DMS153 treated with DMSO at 0.1 percent for 48 hours (cell line): ENCODE data around the gene MIPEP.

Source experiments
- DNase-seq: peaks from one replicate; lab custom pipeline; 2025; ENCODE audit not compliant: unreplicated experiment; lab: John Stamatoyannopoulos, UW

The MIPEP gene

DNA sequence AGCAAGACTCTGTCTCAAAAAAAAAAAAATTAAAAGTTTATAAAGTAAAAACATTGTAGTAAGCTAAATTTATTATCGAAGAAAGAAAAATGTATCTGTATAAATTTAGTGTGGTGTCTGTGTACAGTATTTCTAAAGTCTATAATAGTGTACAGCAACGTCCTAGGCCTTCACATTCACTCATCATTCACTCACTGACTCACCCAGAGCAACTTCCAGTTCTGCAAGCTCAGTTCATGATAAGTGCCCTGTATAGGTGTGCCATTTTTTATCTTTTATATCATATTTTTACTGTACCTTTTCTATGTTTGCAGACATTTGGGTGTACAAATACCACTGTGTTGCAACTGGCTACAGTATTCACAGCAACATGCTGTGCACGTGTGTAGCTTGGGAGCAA lies 200.9 kb downstream of the MIPEP start:
- DNase-seq: no peak

GRCh38 chr13:23687614-23688013 lies 201.6 kb downstream of the MIPEP start:
- DNase-seq: no peak

DNA sequence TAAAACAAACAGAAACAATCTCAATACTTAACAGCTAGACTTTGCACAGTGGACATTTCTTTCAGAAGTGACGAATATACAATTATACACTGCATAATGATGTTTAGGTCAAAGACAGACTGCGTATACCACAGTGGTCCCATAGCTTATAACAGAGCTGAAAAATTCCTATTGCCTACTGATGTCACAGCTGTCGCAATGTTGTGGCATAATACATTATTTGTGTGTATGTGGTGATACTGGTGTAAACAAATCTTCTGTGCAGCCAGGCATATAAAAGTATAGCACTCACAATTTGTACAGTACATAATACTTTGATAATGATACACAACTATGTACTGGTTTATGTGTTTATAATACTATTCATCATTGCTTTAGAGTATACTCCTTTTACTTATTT lies 202.3 kb downstream of the MIPEP start:
- DNase-seq: no peak

DNA sequence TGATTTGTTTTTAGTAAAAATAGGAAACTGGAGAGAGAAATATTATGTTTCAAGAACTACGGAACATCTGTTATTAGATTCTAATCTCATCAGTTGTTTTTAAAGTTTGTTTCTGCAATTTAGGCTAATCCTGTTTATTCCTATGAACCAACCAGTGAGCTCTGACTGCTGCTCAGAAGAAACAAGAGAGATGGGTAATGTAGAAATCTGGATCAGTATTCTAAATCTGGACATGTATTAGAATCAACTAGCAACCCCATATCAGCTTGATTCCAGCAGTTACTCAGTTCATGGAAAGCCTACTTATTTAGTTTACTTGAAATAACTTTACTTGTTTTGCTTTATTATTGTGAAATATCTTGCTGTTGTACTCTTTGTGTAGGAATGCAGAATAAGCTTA lies 203.8 kb downstream of the MIPEP start:
- DNase-seq: no peak

DNA sequence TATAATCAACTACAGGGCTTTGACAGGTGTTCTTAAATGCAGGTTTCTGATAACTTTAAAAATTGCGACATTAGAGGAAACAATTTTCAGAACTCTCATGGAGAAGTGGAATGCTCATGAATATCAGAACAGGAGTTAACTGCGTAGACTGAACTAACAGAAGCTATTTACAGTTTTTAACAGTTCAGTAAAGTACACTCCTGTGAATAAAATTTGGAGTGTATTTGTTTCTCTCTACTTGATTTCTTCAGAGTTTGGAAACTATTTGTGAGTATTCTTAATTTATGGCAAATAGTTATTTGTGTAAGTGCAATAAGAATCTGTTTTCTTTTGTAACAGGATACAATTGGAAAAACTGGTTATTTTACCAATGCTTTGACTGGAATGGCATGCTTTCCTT lies 204.6 kb downstream of the MIPEP start:
- no peak for DNase-seq

- DNase-seq: no peak
Measured at GRCh38 chr13:23683084-23683483, 206.1 kb downstream of the MIPEP start.

- no peak for DNase-seq
Measured at GRCh38 chr13:23680845-23681669, 208.1 kb downstream of the MIPEP start.
